NCI-H226 (cell line): ENCODE measurements around the gene PRKAR1B.

Experiments
- DNase-seq: peaks from one replicate; pipeline ENCODE4 v3.0.0-alpha.2; 2015

PRKAR1B gene

GRCh38 chr7:584122-584465 is 143.0 kb downstream of the PRKAR1B start:
- no peak for DNase-seq

GRCh38 chr7:583410-584121 is 143.5 kb downstream of the PRKAR1B start:
- DNase-seq = no peak

GRCh38 chr7:582931-583330 is 144.2 kb downstream of the PRKAR1B start:
- no peak for DNase-seq

GRCh38 chr7:582081-582835 is 144.8 kb downstream of the PRKAR1B start:
- no peak for DNase-seq

GRCh38 chr7:578386-578785 is 148.7 kb downstream of the PRKAR1B start:
- DNase-seq = no peak

GRCh38 chr7:577741-578370 is 149.2 kb downstream of the PRKAR1B start:
- no peak for DNase-seq

GRCh38 chr7:577278-577665 is 149.8 kb downstream of the PRKAR1B start:
- no peak for DNase-seq

GRCh38 chr7:576524-577277 is 150.4 kb downstream of the PRKAR1B start:
- DNase-seq = no peak

- no peak for DNase-seq
Measured at GRCh38 chr7:575425-576366, 151.4 kb downstream of the PRKAR1B start.

- DNase-seq = no peak
Measured at GRCh38 chr7:574661-575395, 152.3 kb downstream of the PRKAR1B start.

GRCh38 chr7:573933-574381 is 153.1 kb downstream of the PRKAR1B start:
- DNase-seq = no peak

GRCh38 chr7:573269-573932 is 153.7 kb downstream of the PRKAR1B start:
- no peak for DNase-seq

- DNase-seq = no peak
Measured at GRCh38 chr7:572416-573268, 154.4 kb downstream of the PRKAR1B start.

GRCh38 chr7:571718-572415 is 155.2 kb downstream of the PRKAR1B start:
- DNase-seq = no peak

- DNase-seq = no peak
Measured at GRCh38 chr7:571096-571717, 155.9 kb downstream of the PRKAR1B start.

- DNase-seq = no peak
Measured at GRCh38 chr7:570801-571070, 156.3 kb downstream of the PRKAR1B start.

- DNase-seq = no peak
Measured at GRCh38 chr7:569996-570800, 156.9 kb downstream of the PRKAR1B start.
